Kidney (tissue), 14 donors: ENCODE results near the gene CTIF. TPM values are rescaled to one million over a fixed set of nuclear protein-coding genes. Genes with fewer than 3 reads are reported as not detected.

Experiments used
- DNase-seq, 5 donors: peaks; one replicate each; pipeline ENCODE4 v3.0.0-alpha.2; 2013 to 2020
- FAIRE-seq: peaks from 2 replicates; lab custom pipeline; 2012; peaks lifted over from hg19 to GRCh38; lab: Jason Lieb, UNC
- H3K27ac ChIP-seq, 2 donors: one replicate each; pipeline ENCODE4 v1.7.0; 2013; ENCODE audit warnings: low read depth in 2 of 2, low read length in 2 of 2, inconsistent platforms in 1 of 2
- H3K27me3 ChIP-seq: one replicate; pipeline ENCODE4 v1.7.1; 2013; ENCODE audit warnings: low read length, inconsistent platforms; ENCODE audit not compliant: control insufficient read depth, insufficient read depth
- H3K36me3 ChIP-seq, 3 donors: one replicate each; pipeline versions ENCODE4 v1.7.0 to v1.7.1; 2013; ENCODE audit warnings: low read length in 3 of 3, control low read depth in 1 of 3, inconsistent platforms in 1 of 3; ENCODE audit not compliant: insufficient read depth in 3 of 3, control insufficient read depth in 2 of 3
- H3K4me1 ChIP-seq, 3 donors: one replicate each; pipeline versions ENCODE4 v1.7.0 to v1.7.1; 2013; ENCODE audit warnings: low read length in 3 of 3, inconsistent platforms in 1 of 3, low read depth in 1 of 3; ENCODE audit not compliant: control insufficient read depth in 2 of 3, insufficient read depth in 2 of 3
- H3K4me3 ChIP-seq, 3 donors: one replicate each; pipeline versions ENCODE4 v1.7.0 to v1.8.1; 2013; ENCODE audit warnings: low read length in 3 of 3, control low read depth in 1 of 3, inconsistent platforms in 1 of 3
- H3K9ac ChIP-seq, 3 donors: one replicate each; pipeline versions ENCODE4 v1.7.0 to v1.7.1; 2013; ENCODE audit warnings: low read length in 3 of 3, control low read depth in 1 of 3, inconsistent platforms in 1 of 3
- H3K9me3 ChIP-seq, 3 donors: one replicate each; pipeline versions ENCODE4 v1.7.0 to v1.7.1; 2013; ENCODE audit warnings: low read length in 3 of 3, control low read depth in 1 of 3, inconsistent platforms in 1 of 3; ENCODE audit not compliant: control insufficient read depth in 2 of 3, insufficient read depth in 1 of 3
- CTCF ChIP-seq: IDR thresholded peaks from 3 replicates; pipeline ENCODE4 v1.5.1; 2012; ENCODE audit warnings: mild to moderate bottlenecking, moderate library complexity, borderline replicate concordance; ENCODE audit not compliant: insufficient read depth; ENCODE audit errors: extremely low read depth
- intact Hi-C: fragments of 100-400 bp; cut with DNase I; formaldehyde crosslinking; loops from one replicate; pipeline ENCODE4 v1.11.1; 2022
- polyA plus RNA-seq: library from polyadenylated mRNA; stranded (reverse); fragments of 350-450 nt; fragmentation: Illumina TruSeq; extraction: RNeasy Lipid Tissue Mini Kit (QIAGEN cat#74804); gene quantifications from one replicate; pipeline ENCODE4 v1.2.3, GENCODE V29; 2014; ENCODE audit warnings: low read depth, low replicate concordance; ENCODE audit not compliant: insufficient read depth
- total RNA-seq: library from RNA; stranded (reverse); fragmentation: NEBNext Ultra II Directional; extraction: Animal tissue kit (Norgen Biotek cat#: 25700); gene quantifications from one replicate; pipeline ENCODE4 v1.2.1, GENCODE V29; 2021
- donor health status: control.
- donor health status: control.
- donor health status: control.
- donor health status: control.
- donor health status: control.
- donor health status: DM: yes; HTN: yes; CAD: no.
- donor health status: Normal renal cell carcinoma (clear cell type).

CTIF gene
- total and polyA plus RNA-seq, 2 donors from 2014 or later: 37.3 to 41.9 TPM

GRCh38 chr18:48893061-48893607 lies 354.3 kb downstream of the CTIF start:
- H3K27me3 ChIP-seq: no peaks in the 10 kb centered on the region
- H3K27ac ChIP-seq: no peak overlapping the region
- intact Hi-C loops: loop anchor here (10.0 kb wide), 1 partner anchor 58 kb away; no protein-coding TSS in a partner anchor
- TF ChIP-seq CTCF: no peak
- no peaks in the 10 kb centered on the region for H3K9me3 ChIP-seq
- no peaks in the 10 kb centered on the region for H3K36me3 ChIP-seq
- peaks cover 2 to 8% (median 4%) of the 10 kb centered on the region in 3 donors for H3K4me1 ChIP-seq
- H3K4me3 ChIP-seq: no peak overlapping the region
- DNase-seq (peak in 1 of 5 donors; percentile 35), FAIRE-seq (no peak)
- H3K9ac ChIP-seq: no peak overlapping the region

GRCh38 chr18:48893608-48894600 lies 355.1 kb downstream of the CTIF start:
- Histone ChIP-seq H3K27me3 (no peaks in the 10 kb centered on the region), H3K4me3 (no peak overlapping the region), H3K27ac (no peak overlapping the region), H3K36me3 (no peaks in the 10 kb centered on the region), H3K9me3 (no peaks in the 10 kb centered on the region), H3K9ac (no peak overlapping the region), H3K4me1 (peaks cover 1 to 5% (median 2%) of the 10 kb centered on the region in 3 donors)
- no peak for TF ChIP-seq CTCF
- intact Hi-C loops: loop anchor here (10.0 kb wide), 1 partner anchor 59 kb away; no protein-coding TSS in a partner anchor
- FAIRE-seq (no peak), DNase-seq (peak in 1 of 5 donors; percentile 51)

- Histone ChIP-seq H3K4me3 (no peak overlapping the region), H3K9me3 (no peaks in the 10 kb centered on the region), H3K27ac (no peak overlapping the region), H3K27me3 (no peaks in the 10 kb centered on the region), H3K9ac (no peak overlapping the region), H3K4me1 (no peaks in the 10 kb centered on the region), H3K36me3 (no peaks in the 10 kb centered on the region)
- intact Hi-C loops: loop anchor here (10.0 kb wide), 1 partner anchor 60 kb away; no protein-coding TSS in a partner anchor
- peak in 1 of 5 donors; percentile 45 for DNase-seq
- TF ChIP-seq CTCF: no peak
- no peak for FAIRE-seq
Observed at GRCh38 chr18:48894799-48895346, 356.0 kb downstream of the CTIF start.
